ENCODE data around the gene LSM5. TPM values are rescaled to one million over a fixed set of nuclear protein-coding genes. Genes with fewer than 3 reads are reported as not detected.
"Not testable (repeated sequence)": the region's sequence is repeated elsewhere in the genome, so short reads cannot be mapped to it uniquely, and the experiment has no call there.

The LSM5 gene
- polyA plus RNA-seq, 1 donor = 70.1 TPM

DNA sequence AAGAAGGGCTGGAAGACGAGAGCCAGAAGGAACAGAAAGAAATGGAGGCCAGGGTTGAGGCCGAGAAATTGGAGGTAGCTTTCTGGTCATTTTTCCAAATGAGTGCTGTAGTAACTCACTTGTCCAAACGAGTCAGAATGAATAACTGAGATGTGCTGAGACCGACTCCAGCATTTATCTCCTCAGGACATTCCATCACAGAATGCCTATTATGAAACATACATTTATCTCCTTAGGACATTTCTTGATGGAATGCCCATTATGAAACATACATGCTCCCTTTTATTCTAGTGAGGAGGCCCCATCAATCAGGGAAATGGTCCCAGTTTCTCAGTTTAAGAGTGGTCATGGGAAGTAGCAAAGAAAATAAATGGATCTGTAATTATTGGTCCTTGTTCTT, 21.6 kb upstream of the LSM5 start:
- Histone ChIP-seq H3K4me1 (ENCODE audit: control insufficient read depth, insufficient read depth, low read length) (peaks cover 10% of the 10 kb centered on the region), H3K4me3 (ENCODE audit: low read length) (no peak overlapping the region), H3K27me3 (ENCODE audit: control insufficient read depth, insufficient read depth, low read length) (no peaks in the 10 kb centered on the region), H3K9me3 (ENCODE audit: control insufficient read depth, low read depth, low read length) (no peaks in the 10 kb centered on the region), H3K36me3 (ENCODE audit: control insufficient read depth, insufficient read depth, low read length) (peaks cover 3% of the 10 kb centered on the region), H3K27ac (ENCODE audit: low read length) (no peak overlapping the region)
- no peak for DNase-seq
- 100% methylated on average over 1 of the region's 4 CpGs for WGBS (ENCODE audit: insufficient coverage, low lambda C conversion rate)

DNA sequence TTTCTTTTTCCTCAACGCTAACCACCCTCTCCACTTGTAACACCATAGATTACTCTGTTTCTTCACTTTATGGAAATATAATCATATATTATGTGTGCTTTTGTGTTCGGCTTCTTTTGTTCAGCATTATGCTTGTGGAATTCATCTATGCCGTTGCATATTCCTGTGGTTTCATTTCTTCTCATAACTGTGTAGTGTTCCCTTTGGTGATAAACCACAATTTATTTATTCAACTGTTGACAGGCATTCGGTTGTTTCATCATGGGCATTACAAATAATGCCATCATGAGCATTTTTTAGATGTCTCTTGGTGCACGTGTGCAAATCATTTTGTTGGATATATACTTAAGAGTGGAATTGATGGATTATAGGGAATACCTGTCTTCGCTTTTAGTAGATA, 17.2 kb upstream of the LSM5 start:
- Histone ChIP-seq H3K4me3 (ENCODE audit: low read length) (no peak overlapping the region), H3K27me3 (ENCODE audit: control insufficient read depth, insufficient read depth, low read length) (no peaks in the 10 kb centered on the region), H3K4me1 (ENCODE audit: control insufficient read depth, insufficient read depth, low read length) (no peaks in the 10 kb centered on the region), H3K9me3 (ENCODE audit: control insufficient read depth, low read depth, low read length) (no peaks in the 10 kb centered on the region), H3K36me3 (ENCODE audit: control insufficient read depth, insufficient read depth, low read length) (no peaks in the 10 kb centered on the region), H3K27ac (ENCODE audit: low read length) (no peak overlapping the region)
- no peak for DNase-seq
- WGBS (ENCODE audit: insufficient coverage, low lambda C conversion rate) = no CpG with 5 or more reads among the region's 6 CpGs

DNA sequence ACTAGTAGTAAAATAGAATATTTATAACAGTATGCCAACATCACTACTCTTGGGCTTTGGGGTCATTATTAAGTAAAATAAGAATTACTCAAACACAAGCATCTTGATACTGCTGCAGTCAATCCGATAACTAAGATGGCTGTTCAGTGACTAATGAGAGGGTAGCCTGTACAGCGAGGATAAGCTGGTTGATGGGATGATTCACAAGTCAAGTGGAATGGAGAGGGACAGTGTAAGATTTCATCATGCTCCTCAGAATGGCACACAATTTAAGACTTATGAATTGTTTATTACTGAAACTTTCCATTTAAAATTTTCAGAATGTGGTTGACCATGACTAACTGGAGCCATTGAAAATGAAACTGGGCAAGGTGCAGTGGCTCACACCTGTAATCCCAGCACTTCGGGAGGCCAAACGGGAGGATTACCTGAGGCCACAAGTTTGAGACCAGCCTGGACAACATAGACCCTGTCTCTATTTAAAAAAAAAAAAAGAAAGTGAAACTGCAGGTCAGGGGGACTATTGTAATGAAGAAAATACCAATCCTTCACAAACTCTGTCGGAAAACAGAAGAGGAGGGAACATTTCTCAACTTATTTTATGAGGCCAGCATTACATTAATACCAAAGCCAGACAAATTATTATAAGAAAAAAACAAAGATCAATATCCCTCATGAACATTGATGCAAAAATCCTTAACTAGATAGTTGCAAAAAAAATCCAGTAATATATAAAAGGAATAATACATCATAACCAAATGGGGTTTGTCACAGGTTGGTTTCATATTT, 16.3 kb upstream of the LSM5 start:
- 88% methylated on average over 1 of the region's 5 CpGs for WGBS (ENCODE audit: insufficient coverage, low lambda C conversion rate)
- Histone ChIP-seq H3K9me3 (ENCODE audit: control insufficient read depth, low read depth, low read length) (no peaks in the 10 kb centered on the region), H3K4me3 (ENCODE audit: low read length) (no peak overlapping the region), H3K27ac (ENCODE audit: low read length) (no peak overlapping the region), H3K4me1 (ENCODE audit: control insufficient read depth, insufficient read depth, low read length) (no peaks in the 10 kb centered on the region), H3K27me3 (ENCODE audit: control insufficient read depth, insufficient read depth, low read length) (no peaks in the 10 kb centered on the region), H3K36me3 (ENCODE audit: control insufficient read depth, insufficient read depth, low read length) (no peaks in the 10 kb centered on the region)
- DNase-seq = no peak

DNA sequence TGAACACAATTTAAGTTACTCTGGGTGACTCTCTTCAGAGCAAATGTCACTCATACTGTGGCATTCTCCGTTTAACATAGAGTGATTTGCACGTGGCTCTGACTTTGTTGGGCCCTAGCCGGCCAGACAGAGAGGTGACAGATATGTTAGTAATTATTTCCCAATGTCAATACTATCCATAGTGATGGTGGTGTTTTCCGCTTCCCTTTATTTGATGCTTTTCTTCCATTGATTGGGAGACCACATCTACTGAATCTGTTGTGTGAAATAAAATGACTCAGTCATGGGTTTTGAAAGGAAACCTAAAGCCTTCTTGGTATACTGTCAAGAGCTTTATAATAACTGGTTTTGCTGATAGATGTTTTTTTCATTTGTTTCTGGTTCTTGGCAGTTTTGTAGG, 12.5 kb upstream of the LSM5 start:
- H3K27ac ChIP-seq (ENCODE audit: low read length) = no peak overlapping the region
- DNase-seq = no peak
- H3K27me3 ChIP-seq (ENCODE audit: control insufficient read depth, insufficient read depth, low read length) = no peaks in the 10 kb centered on the region
- H3K9me3 ChIP-seq (ENCODE audit: control insufficient read depth, low read depth, low read length) = no peaks in the 10 kb centered on the region
- H3K4me3 ChIP-seq (ENCODE audit: low read length) = no peak overlapping the region
- H3K4me1 ChIP-seq (ENCODE audit: control insufficient read depth, insufficient read depth, low read length) = no peaks in the 10 kb centered on the region
- no CpG with 5 or more reads among the region's 4 CpGs for whole genome bisulfite sequencing (ENCODE audit: insufficient coverage, low lambda C conversion rate)
- peaks cover 2% of the 10 kb centered on the region for H3K36me3 ChIP-seq (ENCODE audit: control insufficient read depth, insufficient read depth, low read length)

DNA sequence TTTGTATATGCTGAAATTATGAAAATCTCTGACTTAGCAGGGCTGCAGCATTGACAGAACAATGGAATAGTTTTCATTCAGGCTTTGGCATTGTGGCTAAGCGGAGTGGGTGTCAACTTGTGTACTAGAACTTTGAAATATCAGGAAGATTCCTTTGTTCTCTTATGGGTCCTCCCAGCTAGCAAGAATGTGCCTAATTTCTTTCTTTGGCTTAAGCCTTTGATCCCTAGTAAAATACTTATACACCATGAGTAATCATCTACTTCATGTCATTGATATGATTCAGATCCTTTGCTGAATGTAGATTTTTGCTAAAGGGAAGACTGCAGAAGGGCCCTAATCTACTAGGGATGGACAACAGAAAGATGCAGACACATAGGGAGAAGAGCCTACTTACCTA, 11.3 kb upstream of the LSM5 start:
- DNase-seq = no peak
- Histone ChIP-seq H3K4me1 (ENCODE audit: control insufficient read depth, insufficient read depth, low read length) (no peaks in the 10 kb centered on the region), H3K9me3 (ENCODE audit: control insufficient read depth, low read depth, low read length) (no peaks in the 10 kb centered on the region), H3K27ac (ENCODE audit: low read length) (no peak overlapping the region), H3K36me3 (ENCODE audit: control insufficient read depth, insufficient read depth, low read length) (peaks cover 2% of the 10 kb centered on the region), H3K27me3 (ENCODE audit: control insufficient read depth, insufficient read depth, low read length) (no peaks in the 10 kb centered on the region), H3K4me3 (ENCODE audit: low read length) (no peak overlapping the region)
- WGBS (ENCODE audit: insufficient coverage, low lambda C conversion rate) = no CpG with 5 or more reads among the region's 1 CpG

DNA sequence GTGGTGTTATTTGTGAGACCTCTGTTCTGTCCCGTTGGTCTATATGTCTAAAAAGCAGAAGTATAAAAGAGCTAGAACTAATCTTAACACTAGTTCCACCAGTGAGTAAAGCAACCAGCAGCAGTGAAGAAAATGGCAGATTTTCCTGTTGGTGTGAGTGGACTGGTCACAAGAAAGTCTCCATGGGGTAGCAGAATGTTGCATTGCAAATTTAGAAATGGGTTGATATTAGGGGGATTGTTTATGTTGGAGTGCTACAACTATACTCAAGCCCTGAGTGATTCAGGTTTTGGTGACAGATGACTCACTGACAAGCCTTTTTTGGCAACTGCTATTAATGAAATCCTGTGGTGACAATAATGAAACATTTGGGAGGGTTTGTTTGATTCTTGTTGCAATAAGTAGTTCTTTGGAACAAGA, 10.8 kb upstream of the LSM5 start:
- WGBS (ENCODE audit: insufficient coverage, low lambda C conversion rate) = no CpG with 5 or more reads among the region's 1 CpG
- H3K4me1 ChIP-seq (ENCODE audit: control insufficient read depth, insufficient read depth, low read length) = no peaks in the 10 kb centered on the region
- H3K4me3 ChIP-seq (ENCODE audit: low read length) = no peak overlapping the region
- H3K36me3 ChIP-seq (ENCODE audit: control insufficient read depth, insufficient read depth, low read length) = peaks cover 2% of the 10 kb centered on the region
- no peak overlapping the region for H3K27ac ChIP-seq (ENCODE audit: low read length)
- no peaks in the 10 kb centered on the region for H3K27me3 ChIP-seq (ENCODE audit: control insufficient read depth, insufficient read depth, low read length)
- DNase-seq = no peak
- H3K9me3 ChIP-seq (ENCODE audit: control insufficient read depth, low read depth, low read length) = no peaks in the 10 kb centered on the region

DNA sequence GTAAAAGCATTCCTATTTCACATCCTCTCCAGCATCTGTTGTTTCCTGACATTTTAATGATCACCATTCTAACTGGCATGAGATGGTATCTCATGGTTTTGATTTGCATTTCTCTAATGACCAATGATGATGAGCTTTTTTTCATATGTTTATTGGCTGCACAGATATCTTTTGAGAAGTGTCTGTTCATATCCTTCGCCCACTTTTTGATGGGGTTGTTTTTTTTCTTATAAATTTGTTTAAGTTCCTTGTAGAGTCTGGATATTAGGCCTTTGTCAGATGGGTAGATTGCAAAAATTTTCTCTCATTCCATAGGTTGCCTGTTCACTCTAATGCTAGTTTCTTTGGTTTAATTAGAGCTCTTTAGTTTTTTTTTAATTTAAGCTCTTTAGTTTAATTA, 10.0 kb upstream of the LSM5 start:
- H3K4me3 ChIP-seq (ENCODE audit: low read length); H3K36me3 ChIP-seq (ENCODE audit: control insufficient read depth, insufficient read depth, low read length); H3K27ac ChIP-seq (ENCODE audit: low read length); DNase-seq; H3K27me3 ChIP-seq (ENCODE audit: control insufficient read depth, insufficient read depth, low read length); H3K9me3 ChIP-seq (ENCODE audit: control insufficient read depth, low read depth, low read length); H3K4me1 ChIP-seq (ENCODE audit: control insufficient read depth, insufficient read depth, low read length): not testable (repeated sequence)
- 100% methylated on average over 1 of the region's 1 CpG for WGBS (ENCODE audit: insufficient coverage, low lambda C conversion rate)

DNA sequence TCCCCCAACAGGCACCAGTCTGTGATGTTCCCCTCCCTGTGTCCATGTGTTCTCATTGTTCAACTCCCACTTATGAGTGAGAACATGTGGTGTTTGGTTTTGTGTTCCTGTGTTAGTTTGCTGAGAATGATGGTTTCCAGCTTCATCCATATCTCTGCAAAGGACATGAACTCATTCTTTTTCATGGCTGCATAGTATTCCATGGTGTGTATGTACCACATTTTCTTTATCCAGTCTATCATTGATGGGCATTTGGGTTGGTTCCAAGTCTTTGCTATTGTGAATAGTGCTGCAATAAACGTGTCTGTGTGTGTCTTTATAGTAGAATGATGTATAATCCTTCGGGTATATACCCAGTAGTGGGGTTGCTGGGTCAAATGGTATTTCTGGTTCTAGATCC, 9.6 kb upstream of the LSM5 start:
- H3K27ac ChIP-seq (ENCODE audit: low read length); DNase-seq; H3K36me3 ChIP-seq (ENCODE audit: control insufficient read depth, insufficient read depth, low read length); H3K4me3 ChIP-seq (ENCODE audit: low read length); H3K27me3 ChIP-seq (ENCODE audit: control insufficient read depth, insufficient read depth, low read length); H3K9me3 ChIP-seq (ENCODE audit: control insufficient read depth, low read depth, low read length); H3K4me1 ChIP-seq (ENCODE audit: control insufficient read depth, insufficient read depth, low read length): not testable (repeated sequence)
- no CpG with 5 or more reads among the region's 2 CpGs for WGBS (ENCODE audit: insufficient coverage, low lambda C conversion rate)

DNA sequence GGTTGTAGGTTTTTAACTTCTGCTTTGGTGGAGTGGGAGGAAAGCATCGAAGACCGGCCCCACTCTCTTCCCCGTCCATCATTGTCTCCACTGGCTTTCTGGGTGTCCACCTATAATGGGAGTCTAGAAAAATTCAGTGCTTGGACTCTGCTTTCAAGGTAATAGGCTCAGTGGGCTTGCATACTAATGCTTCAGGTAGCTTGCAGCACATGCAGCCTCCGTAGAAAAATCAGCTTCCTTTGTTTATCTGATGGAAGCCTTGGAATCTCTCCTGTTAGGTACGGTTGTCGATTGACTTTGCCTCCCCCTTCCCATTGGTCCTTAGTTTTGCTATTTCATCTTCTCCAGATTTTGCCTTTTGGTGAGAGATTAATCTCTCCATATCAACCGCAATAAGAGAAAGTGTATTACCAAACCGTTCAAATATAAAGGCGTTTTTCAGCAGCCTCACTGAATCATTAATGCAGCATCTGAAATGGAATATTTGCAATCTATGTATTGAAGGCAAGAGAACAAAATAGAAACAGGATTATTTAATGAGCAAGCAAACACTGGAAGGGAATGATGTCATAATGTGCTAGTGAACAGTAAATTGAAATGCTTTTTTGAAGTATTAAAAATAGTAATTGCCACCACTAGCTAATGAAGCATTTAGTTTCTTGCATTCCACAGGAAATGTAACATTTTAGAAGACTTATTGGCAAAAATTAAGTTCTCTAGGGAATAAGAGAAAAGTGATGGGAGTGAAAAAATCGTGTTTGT, 6.1 kb upstream of the LSM5 start:
- Histone ChIP-seq H3K4me3 (ENCODE audit: low read length) (peak overlapping the region; percentile 94), H3K4me1 (ENCODE audit: control insufficient read depth, insufficient read depth, low read length) (no peaks in the 10 kb centered on the region), H3K9me3 (ENCODE audit: control insufficient read depth, low read depth, low read length) (no peaks in the 10 kb centered on the region), H3K27ac (ENCODE audit: low read length) (peak overlapping the region; percentile 98), H3K36me3 (ENCODE audit: control insufficient read depth, insufficient read depth, low read length) (peaks cover 2% of the 10 kb centered on the region), H3K27me3 (ENCODE audit: control insufficient read depth, insufficient read depth, low read length) (no peaks in the 10 kb centered on the region)
- WGBS (ENCODE audit: insufficient coverage, low lambda C conversion rate) = 19% methylated on average over 3 of the region's 10 CpGs
- peak in 1 of 2 donors; percentile 77 for DNase-seq

DNA sequence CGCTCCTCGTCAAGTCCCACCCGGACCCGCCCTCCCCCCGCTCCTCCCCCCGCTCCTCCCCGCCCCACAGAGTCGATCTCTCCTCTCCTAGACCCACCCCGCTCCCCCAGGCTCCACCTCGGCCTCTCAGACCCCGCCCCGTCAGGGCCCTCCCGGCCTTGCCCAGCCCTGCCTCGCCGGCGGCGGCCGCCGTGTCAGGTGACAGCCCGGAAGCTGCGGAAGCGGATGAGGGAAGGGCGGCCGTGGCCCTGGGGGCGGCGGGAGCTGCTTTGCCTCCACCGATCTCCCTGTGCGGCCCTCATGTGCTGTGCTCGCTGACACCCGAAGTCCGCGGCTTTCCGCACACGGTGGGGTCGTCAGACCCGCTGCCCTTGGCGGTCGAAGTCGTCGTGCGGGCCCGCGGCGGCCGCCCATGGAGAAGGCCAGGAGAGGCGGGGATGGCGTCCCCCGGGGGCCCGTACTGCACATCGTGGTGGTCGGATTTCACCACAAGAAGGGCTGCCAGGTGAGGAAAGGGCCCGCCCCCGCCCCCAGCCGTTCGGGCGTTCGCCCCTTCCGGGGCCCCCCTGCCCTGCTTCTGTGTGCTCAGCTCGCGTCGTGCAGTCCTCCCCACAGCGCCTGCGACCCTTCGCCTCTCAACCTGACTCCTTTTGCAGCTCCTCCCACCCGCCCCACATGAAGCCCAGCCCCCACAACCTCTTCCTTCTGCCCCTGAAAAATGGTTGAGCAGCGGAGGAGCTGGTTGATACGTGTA, 5.3 kb upstream of the LSM5 start, which contains the start of gene AVL9:
TSS of gene AVL9 (plus strand) at position 192 of the 754 bp plus-strand sequence. CDS start at position 413, 221 bp downstream.
- WGBS (ENCODE audit: insufficient coverage, low lambda C conversion rate) = no CpG with 5 or more reads among the region's 67 CpGs
- Histone ChIP-seq H3K4me3 (ENCODE audit: low read length) (peak within 1 kb of the TSS; percentile 94), H3K9me3 (ENCODE audit: control insufficient read depth, low read depth, low read length) (no peaks in the 10 kb centered on the region), H3K4me1 (ENCODE audit: control insufficient read depth, insufficient read depth, low read length) (no peaks in the 10 kb centered on the region), H3K36me3 (ENCODE audit: control insufficient read depth, insufficient read depth, low read length) (peaks cover 2% of the 10 kb centered on the region), H3K27me3 (ENCODE audit: control insufficient read depth, insufficient read depth, low read length) (no peaks in the 10 kb centered on the region), H3K27ac (ENCODE audit: low read length) (peak within 1 kb of the TSS; percentile 98)
- DNase-seq = peak; percentile 97 to 98

All from large intestine (tissue), 3 donors.